T-helper 1 cell treated with Interleukin-12 subunit alpha and Interleukin-12 subunit beta and Interleukin-4 antibody, amounts not matched to agents 30 ng/mL and 1 ng/mL, for 36 hours (primary cell): ENCODE measurements around the gene CD1E. TPM values are rescaled to one million over a fixed set of nuclear protein-coding genes. Genes with fewer than 3 reads are reported as not detected.
"Not testable (repeated sequence)": the region's sequence is repeated elsewhere in the genome, so short reads cannot be mapped to it uniquely, and the experiment has no call there.

Experiments
- intact Hi-C: fragments of 100-400 bp; cut with micrococcal nuclease; formaldehyde crosslinking; loops from one replicate; pipeline ENCODE4 v1.15.1; 2024
- total RNA-seq: library from RNA; stranded (reverse); gene quantifications from 2 replicates; pipeline ENCODE4 v1.2.3, GENCODE V29; 2022

The CD1E gene
- not detected in 2 replicates for total RNA-seq

DNA sequence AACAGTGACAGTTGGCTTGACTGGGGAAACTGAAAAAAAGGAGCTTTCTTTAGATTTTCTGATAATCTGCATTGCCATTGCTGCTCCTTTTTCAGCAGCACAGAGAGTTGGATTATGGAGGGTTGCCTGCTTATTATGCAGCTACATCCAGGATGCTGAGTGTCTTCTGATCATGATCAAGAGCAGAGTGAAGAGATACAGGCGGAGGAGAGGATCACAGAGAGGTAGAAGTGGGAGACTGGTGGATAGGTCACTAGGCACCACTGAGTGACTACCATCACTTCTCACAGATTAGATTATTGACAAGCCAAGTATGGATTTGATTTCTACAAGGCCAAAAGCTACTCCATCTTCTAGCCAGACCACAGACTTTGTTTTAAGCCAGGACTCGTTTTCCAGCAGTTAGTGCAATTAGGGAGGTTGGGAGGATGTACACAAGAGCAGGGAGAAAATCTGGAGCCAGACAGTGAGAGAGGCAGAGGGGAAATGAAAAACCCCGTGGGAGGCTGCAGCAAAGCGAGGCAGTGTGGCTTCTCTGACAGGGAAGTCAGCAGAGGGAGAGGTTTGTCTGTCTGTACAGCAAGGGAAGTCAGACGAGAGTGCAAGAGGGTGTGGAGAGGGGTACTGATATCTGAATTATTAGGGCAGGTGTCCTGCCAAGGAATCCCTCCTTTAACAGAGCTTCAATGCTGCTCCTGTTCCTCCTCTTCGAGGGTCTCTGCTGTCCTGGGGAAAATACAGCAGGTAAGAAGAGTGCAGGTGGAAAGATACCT, at the start of gene CD1E:
TSS of gene CD1E (plus strand) at position 592 of the 773 bp plus-strand sequence. CDS start at position 687, 95 bp downstream.
- intact Hi-C loops: no loop called here

DNA sequence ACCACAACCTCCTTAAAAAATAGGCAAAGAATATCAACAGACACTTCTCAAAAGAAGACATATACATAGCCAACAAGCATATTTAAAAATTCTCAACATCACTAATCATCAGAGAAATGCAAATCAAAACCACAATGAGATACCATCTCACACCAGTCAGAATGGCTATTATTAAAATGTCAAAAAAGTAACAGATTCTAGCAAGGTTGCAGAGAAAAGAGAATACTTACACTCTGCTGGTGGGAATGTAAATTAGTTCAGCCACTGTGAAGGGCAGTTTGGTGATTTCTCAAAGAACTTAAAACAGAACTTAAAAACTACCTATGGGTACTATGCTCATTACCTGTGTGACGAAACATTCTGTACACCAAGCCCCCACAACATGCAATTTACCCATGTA, 43.1 kb upstream of the CD1E start:
- intact Hi-C loops: no loop called here

DNA sequence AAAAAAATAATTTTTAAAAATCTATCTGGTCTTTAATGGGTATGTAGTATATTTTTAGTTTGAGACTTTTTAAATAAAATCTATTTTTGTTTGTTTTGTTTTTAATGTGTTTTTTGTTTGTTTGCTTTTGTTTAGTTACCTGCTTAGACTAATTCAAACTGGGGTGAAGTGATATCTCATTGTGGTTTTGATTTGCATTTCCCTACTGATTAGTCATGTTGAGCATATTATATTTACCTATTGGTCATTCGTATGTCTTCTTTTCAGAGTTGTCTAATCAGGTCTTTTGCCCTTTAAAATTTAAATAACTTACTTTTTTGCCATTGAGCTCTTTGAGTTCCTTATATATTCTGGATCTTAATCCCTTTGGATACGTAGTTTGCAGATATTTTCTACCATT, 42.6 kb upstream of the CD1E start:
- intact Hi-C loops: no loop called here

DNA sequence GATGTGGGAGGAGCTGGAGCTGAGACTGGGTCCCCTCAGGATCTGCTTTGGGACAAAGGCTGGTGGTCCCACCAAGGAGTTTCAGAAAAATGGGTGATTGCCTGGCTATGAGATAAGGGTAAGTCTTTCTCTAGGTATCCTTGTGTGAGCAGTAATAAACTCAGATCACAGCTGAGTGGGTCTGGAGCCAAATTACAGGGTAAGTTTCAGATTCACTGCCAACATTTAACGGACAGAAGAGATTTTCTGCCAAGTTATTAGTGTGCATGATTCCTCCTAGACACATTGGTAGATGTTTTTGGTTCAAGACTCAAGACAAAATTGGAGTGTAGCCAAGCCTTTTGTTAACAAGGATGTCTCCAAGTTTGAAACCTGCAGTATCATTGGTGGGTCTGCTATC, 29.8 kb upstream of the CD1E start:
- intact Hi-C loops: no loop called here

DNA sequence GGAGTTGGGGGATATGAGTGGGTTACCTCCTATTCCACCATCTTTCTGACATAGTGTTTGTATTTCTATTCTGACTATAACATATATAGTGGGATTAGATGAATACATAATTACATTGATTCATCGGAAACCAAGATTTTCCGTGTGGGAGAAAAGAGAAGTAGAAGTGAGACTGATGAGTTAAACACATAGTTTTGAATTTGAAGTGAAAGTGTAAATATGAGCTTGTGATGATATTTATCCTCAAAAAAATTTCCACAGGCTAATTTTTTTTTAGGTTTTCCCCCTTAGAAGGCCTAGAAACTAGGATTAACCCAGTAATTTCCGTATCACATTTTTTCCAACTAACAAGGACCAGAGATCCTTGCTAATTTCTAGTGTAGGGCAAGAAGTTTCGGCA, 29.3 kb upstream of the CD1E start:
- intact Hi-C loops: no loop called here

DNA sequence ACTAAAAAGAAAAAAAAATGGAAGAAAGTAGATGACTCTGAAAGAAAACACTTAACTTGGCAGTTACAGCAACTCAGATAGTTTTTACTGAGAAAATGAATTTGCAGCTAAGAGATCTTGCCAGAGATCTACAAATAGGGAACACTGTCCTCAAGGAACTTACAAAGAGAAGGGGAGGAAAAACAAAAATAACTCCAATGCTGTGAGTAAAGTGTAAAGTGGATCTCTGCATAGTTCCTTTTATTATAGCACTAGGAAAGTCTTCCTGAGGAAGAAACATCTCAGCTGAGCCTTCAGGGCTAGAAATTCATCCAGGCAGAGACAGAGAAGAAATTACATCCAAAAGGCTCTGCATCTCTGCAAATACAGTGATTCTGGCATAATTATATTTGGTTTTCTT, 26.2 kb upstream of the CD1E start:
- intact Hi-C loops: no loop called here

DNA sequence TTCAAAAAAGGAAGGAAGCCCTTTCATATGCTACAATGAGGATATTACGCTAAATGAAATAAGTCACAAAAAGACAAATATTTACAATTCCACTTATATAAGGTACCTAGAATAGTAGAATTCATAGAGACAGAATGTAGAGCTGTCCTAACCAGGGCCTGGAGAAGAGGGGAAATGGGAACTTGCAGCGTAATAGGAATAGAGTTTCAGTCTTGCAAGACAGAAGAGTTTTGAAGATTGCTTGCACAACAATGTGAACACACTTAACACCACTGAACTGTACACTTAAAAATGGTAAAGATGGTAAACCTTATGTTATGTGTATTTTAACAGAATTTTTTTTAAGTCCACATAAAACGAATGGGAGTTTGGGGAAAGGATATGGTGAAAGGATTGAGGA, 25.3 kb upstream of the CD1E start:
- intact Hi-C loops: no loop called here

DNA sequence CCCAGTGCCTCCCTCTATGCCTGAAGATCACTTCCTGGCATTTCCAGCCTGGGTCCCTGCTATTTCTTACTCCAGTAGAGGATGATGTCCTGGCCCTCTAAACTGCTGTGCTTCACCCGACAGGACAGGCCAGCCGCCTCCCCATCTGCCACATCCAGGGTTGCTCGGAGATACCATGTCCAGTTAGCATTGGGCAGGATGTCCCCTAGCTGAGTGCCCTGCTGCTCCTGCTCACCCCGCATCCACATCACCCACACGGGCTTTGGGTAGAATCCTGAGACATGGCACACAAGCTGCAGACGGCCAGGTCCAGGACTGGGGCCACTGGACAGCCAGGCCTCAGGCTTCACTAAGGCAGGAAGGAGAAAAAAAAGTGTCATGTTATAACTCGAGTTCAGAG, 24.4 kb upstream of the CD1E start:
- intact Hi-C loops: loop anchor here (1.0 kb wide), 1 partner anchor 83 kb away; no protein-coding TSS in a partner anchor

DNA sequence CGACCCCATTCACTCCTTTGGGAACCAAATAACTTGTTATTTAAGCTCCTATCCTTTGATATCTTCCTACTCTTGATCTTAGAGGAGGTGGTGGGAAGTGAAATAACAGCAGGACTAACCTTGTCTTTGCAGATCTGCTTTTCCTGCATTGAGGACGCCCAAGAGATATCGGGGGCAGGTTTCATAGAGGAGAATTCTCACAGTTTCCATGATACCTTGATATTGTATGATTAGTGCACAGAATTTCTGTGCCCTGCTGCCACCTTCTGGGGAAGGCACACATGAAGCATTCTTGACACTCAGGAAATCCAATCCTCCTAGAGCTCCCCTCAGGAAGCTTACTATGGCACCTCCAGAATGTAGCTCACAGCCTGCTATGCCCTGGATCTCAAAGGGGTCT, 24.0 kb upstream of the CD1E start:
- intact Hi-C loops: loop anchor here (1.0 to 5.0 kb wide), 3 partner anchors 83 to 668 kb away; no protein-coding TSS in a partner anchor

DNA sequence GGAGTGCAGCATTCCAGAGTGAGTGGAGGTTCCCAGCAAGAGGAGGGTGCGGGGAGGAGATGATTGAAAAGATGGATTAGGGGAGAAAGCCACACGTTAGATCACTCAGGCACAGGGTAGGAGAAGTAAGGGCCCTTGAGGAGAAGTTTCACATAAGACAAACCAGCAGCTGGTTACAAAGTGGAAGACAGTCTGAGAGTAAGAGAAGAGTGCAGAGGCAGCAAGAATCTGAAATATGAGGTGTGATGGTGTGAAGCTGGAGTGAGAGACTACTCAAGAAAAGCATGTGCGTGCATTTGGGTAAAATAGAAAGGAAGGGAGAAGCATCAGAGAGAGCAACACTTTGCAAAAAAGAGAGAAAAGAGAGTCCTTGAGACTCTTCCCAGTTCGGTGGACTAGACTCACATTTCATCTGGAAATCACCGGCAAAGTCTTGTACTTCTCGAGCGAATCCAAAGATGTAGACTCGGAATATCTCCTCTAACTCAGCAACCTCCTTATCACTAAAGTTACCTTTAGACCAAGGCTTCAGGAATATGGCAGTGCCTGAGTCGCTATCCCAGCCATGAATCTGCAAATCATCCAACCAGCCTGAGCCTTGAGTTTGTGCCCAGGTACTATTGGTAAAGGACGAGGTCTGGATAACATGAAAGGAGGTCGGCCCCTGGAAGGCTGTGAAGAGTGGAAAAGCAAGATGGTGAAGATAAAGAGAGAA, 23.1 kb upstream of the CD1E start:
- intact Hi-C loops: loop anchor here (1.0 to 5.0 kb wide), 2 partner anchors 126 to 667 kb away; no protein-coding TSS in a partner anchor

DNA sequence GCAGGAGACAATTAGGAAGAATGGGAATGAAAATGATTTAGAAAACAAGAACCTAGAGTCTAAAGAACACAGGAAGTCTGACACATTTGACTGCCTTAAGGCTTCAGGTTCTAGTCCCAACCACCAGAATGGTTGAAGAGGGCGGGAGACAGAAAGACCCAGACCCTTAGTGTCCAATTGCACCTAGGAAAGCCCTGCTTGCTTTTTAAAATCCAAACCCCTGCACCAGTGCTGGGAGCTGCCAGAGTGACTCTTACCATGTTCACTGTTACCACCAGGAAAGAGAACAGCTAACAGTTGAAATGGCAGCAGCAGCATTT, 22.6 kb upstream of the CD1E start:
- intact Hi-C loops: loop anchor here (5.0 kb wide), 1 partner anchor 666 kb away; no protein-coding TSS in a partner anchor

DNA sequence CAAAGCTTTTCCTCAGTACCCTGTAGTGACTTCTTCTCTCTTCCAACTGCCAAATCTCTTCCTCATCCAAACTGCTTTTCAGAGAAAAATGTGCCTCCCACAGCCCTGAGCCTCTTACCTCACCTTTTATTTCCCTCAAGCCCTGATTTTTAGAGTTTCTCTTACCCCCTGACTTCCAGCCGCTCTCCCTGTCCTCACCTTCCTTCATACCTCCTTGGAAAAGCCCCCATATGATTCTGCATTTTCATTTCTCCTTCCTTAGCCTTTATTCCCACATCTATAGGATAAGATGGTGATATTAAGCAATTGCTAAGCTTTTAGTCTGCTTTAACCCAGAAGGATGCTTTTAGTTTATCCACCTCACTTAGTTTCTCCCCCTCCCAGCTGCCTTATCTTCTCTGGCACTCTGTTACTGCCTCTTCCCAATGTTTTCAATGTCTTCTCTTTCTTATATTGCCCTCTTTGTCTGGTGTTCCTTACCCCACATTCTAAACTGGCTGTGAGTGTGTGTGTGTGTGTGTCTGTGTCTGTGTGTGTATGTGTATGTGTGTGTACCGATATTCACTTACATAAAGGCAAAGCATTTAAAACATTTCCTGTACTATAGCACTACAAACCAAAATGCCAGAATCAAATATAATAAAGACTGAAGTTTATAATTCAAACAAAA, 22.1 kb upstream of the CD1E start, which contains the start of gene CD1B:
TSS of gene CD1B (minus strand) at position 51 of the 670 bp plus-strand sequence. CDS start 108 bp downstream, outside the sequence.
- intact Hi-C loops: loop anchor here (5.0 kb wide), 1 partner anchor 666 kb away; no protein-coding TSS in a partner anchor

DNA sequence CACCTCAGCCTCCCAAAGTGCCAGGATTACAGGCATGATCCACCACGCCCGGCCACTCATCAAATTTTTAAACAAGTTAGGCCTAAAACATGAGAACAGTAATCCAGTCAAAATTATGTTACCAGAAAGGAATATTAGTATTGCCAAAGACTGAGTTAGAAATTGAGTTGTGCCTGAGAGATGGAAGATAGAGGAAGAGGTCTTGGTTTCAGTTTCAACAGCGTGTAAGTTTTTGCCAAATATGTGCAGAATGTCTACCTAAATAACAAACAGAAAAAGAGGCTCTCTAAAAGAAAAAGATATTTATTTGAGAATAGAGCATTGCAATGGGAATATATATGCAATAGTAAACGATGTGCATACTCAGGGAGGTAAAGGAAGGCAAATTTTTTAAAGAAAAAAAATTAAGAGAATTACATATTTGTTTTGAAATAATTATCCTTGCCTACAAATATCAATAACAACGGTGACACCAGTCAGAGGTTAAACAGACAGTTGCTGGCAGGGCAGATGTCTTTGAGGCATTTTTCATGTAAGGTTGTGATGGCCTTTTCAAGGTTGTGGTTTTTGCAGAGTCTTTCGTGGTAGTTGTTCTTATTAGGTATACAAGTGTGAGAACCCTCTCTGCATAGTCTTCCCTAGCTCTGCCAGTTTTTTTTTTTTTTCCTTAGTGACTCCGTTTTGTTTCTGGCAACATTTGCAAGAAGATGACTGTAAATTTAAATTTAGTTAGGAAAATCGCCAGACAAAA, 20.1 kb upstream of the CD1E start:
- intact Hi-C loops: loop anchor here (5.0 kb wide), 1 partner anchor 664 kb away; no protein-coding TSS in a partner anchor

DNA sequence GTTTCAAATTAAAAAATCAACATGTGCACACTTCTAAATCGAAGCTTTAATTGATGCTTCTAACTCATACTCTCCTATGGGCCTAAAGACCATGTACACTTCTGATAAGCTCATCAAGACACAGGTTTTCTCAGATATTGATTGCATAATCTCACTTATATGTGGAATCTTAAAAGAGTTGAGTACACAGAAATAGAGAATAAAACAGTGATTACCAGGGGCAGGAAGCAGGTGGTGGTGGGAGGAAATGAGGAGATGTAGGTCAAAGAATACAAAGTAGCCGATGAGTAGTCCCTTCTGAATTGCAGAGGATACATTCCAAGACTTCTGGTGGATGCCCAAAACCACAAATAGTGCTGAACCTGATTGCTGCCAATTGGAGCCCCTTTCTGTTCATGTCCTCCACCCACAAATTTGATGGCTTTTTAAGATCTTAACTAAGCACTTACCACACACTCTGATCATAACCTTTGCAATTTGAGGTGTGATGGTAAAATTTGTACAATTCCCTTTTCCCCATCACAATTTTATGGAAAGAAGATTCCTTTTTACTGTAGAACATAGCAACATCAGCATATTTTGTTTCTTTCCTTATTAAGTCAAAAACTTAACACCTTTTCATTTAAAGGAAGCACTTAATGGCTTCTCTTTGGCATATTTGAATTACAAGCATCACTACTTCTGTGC, 19.0 kb upstream of the CD1E start:
- intact Hi-C loops: loop anchor here (5.0 kb wide), 1 partner anchor 663 kb away; no protein-coding TSS in a partner anchor

DNA sequence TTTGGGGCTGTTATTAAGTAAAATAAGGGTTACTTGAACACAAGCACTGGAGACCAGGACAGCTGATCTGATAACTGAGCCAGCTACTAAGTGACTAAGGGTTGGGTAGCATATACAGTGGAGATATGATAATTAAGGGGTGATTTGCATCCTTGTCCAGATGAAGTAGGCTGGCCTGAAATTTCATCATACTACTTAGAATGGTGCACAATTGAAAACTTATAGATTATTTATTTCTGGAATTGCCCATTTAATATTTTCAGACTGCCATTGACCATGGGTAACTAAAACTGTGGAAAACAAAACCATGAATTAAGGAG, 18.5 kb upstream of the CD1E start:
- intact Hi-C loops: no loop called here

DNA sequence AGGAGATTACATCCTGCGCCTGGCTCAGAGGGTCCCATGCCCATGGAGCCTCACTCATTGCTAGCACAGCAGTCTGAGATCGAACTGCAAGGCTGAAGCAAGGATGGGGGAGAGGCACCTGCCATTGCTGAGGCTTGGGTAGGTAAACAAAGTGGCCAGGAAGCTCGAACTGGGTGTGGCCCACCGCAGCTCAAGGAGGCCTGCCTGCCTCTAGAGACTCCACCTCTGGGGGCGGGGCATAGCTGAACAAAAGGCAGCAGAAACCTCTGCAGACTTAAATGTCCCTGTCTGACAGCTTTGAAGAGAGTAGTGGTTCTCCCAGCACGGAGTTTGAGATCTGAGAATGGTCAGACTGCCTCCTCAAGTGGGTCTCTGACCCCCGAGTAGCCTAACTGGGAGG, 17.3 kb upstream of the CD1E start:
- intact Hi-C loops: not testable (repeated sequence)

DNA sequence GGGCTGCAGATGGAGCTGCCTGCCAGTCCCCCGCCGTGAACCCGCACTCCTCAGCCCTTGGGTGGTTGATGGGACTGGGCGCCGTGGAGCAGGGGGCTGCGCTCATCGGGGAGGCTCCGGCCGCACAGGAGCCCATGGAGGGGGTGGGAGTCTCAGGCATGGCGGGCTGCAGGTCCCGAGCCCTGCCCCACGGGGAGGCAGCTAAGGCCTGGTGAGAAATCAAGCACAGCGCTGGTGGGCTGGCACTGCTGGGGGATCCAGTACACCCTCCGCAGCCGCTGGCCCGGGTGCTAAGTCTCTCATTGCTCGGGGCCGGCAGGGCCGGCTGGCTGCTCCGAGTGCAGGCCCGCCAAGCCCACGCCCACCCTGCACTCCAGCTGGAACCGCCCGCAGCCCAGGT, 4.7 kb upstream of the CD1E start:
- intact Hi-C loops: not testable (repeated sequence)

DNA sequence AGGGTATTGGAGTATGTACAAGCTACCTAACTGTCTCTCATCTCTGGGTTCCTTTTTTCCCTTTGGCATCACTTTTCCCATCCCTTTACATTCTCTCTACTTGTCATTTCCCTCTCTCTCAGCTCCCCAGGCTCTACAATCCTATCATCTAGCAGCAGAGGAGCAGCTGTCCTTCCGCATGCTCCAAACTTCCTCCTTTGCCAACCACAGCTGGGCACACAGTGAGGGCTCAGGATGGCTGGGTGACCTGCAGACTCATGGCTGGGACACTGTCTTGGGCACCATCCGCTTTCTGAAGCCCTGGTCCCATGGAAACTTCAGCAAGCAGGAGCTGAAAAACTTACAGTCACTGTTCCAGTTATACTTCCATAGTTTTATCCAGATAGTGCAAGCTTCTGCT, 561 bp downstream of the CD1E start:
- intact Hi-C loops: no loop called here

DNA sequence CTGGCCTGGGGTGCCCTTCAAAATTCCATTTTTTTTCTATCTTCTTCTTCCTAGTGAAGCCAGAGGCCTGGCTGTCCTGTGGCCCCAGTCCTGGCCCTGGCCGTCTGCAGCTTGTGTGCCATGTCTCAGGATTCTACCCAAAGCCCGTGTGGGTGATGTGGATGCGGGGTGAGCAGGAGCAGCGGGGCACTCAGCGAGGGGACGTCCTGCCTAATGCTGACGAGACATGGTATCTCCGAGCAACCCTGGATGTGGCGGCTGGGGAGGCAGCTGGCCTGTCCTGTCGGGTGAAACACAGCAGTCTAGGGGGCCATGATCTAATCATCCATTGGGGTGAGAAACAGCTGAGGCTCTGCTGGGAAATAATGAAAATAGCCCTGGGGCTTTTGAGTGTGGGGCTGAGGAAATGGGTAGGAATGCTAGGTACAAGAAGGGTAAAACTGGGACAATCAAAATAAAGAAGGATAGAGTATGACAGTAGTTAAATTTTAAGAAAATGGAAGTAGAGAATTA, 2.1 kb downstream of the CD1E start:
- intact Hi-C loops: no loop called here

DNA sequence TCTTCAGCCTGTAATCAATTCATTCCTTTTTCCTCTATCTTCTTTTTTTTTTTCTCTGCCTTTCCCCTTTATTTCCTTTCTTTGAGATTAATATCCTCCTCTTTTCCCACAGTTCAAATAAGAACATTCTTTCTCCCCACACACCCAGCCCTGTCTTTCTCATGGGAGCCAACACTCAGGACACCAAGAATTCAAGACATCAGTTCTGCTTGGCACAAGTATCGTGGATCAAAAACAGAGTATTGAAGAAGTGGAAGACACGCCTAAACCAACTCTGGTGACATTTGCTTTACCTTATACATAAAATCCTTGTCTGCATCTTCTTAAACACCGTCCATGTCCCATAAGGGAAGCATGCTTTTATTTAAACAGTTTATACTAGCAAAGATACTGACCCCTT, 2.9 kb downstream of the CD1E start:
- intact Hi-C loops: no loop called here
